NOMO-1 (cell line): ENCODE results near the gene XPO4.

Source experiments
- DNase-seq, 2 experiments: peaks; one replicate each; lab custom pipeline; 2025; ENCODE audit not compliant: unreplicated experiment in 2 of 2; lab: John Stamatoyannopoulos, UW

Gene XPO4

DNA sequence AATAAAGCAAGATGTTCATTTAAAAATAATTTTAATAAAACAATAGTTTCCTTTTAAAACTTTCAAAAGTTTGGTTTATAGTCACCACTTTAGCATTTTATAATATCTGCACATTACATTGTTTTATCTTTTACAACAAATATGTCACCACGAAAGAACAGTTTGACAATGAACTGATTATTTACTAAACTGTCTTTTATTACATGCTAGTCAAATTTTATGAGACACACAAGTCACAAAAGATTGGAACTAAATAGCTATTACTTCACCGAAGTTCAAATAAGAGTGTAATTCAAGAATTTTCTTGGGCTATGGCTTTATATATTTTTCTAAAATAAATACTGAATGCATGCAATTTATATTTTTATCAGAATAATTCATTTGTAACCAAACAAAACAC is 71.3 kb downstream of the XPO4 start:
- DNase-seq, result no peak

DNA sequence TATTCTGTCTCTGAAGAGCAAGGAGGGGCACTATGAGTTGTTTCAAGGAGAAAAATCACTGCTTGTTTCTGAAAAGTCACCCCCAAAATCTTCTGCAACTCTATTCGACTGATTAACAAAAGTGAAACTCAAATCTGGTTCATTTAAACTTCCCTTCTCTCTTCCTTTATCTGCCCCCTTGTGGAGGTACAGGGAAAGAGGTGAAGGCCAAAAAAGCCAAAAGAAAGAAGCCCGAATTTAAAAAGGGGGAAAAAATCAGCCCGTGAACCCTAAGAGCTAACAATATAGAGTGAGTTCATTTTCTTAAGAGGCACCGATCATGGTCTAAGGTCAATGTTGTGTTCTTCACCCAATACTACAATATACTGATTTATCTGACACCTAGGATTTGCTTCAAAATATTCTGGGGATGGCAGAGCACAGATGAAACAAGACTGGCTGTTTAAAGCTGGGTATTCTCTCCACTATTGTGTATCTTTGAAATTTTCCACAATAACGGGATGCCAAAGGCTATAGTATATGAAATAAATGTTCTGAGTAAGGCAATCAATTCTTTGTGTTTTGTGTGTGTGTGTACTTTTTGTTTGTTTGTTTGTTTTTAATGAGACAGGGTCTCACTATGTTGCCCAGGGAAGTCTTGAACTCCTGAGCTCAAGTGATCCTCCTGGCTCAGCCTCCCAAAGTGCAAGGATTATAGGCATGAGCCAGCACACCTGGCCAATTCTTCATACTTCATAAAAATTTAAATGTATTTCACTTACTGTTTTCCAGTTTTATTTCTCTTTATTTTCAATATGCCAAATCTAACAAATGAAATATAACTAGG is 73.8 kb downstream of the XPO4 start:
- peak; percentile 43 to 78 for DNase-seq

DNA sequence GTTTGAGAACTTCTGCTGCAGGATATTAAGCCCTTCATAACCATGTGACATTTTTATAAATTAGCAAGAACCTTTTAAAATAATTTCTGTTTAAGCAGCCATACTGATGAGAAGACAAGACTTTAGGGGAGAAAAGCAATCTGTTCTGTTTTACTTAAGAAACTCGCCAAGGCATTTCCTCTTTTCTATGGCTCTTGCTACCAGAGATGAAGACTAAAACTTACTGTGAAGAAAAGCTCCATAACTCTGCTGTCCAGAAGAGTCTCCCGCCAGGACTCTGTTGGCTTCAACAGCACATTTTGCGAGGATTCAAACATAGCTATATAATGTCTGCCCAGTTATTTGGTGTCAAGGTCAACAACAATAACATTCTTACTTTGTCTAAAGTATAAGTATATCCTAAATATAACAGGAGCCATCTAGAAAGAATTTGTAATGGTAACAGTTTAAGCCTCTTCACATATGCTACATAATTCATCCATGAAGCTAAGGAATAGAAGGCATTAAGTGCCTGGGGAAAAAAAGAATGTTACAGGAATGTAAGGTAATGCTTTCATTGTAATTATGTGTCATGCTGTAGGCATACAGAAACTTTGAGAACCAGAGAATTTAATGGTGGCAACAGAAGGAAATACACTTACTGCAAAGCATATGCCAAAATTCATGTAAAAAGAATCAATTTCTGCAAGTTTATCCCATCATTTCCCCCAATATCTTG is 75.5 kb downstream of the XPO4 start:
- no peak for DNase-seq

- DNase-seq, result no peak
Observed at GRCh38 chr13:20826301-20826700, 76.2 kb downstream of the XPO4 start.

DNA sequence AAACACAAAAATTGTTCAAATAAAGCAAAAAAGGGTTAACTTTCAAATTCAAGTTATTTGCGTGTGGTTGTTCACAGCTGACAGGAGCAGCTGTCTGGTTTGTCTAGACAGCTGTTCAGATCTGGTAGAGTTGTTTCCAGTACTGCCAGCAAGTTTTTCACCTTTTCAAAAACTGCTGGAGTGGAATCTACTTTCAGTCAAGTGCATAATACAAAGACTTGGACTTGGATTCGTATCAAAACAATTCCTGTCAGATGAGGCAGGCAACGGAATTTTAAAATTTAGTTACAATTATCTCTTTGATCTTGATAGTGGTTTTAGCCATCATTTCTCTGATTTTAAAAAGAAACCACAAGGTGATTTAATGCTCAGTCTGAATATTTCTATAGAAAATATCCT is 77.1 kb downstream of the XPO4 start:
- no peak for DNase-seq

GRCh38 chr13:20824762-20825476 is 77.6 kb downstream of the XPO4 start:
- no peak for DNase-seq

GRCh38 chr13:20823071-20823470 is 79.5 kb downstream of the XPO4 start:
- no peak for DNase-seq

DNA sequence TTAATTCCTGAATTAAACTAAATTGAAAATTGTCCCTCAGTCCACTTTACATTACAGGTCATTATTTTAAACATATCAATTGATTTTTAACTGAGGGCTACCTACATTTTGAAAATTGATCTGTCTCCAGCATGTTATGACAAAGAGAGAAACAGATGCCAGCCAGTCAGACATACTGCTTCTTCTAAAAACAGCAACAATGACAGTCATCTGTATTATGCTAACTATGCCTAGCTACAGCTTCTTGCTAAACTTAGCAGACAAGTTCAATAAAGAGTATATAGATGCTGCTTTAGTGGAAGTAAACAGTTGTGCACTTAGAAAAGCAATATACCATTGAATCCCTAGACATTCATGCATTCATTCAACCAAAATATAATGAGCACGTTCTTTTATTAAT is 80.1 kb downstream of the XPO4 start:
- DNase-seq, result no peak

- no peak for DNase-seq
Observed at GRCh38 chr13:20819715-20820114, 82.8 kb downstream of the XPO4 start.

GRCh38 chr13:20815464-20815863 is 87.1 kb downstream of the XPO4 start:
- DNase-seq, result no peak

DNA sequence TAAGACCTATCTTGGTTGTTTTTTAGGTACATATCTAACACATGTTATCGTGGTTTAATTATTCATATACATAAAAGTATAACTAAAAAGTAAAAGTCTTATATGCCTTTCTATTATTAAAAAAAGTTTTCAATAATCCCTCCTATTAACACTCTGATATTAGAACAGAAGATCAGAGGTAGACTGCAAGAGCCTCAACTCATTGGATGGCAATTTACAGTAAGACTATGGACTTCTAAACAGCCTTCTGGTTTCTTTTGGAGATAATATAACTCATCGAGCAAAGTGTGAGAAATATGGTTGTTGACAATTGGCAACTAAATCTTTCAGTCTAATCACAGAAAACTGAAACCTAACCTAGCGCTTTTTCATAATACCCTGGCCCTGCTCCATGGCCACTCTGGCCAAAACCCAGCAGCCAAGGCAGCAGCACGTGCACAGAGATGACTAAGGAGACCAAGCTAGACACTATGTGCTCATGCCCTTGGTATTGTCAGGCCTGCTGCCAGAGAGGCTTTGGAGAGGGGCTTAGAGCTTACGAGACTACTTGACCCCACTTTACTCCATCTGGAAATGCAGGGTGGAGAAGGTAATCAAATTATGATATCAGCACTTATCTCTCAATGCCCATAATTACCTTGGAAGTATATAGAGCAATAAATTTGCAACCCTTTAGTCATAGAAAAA is 88.2 kb downstream of the XPO4 start:
- no peak for DNase-seq

DNA sequence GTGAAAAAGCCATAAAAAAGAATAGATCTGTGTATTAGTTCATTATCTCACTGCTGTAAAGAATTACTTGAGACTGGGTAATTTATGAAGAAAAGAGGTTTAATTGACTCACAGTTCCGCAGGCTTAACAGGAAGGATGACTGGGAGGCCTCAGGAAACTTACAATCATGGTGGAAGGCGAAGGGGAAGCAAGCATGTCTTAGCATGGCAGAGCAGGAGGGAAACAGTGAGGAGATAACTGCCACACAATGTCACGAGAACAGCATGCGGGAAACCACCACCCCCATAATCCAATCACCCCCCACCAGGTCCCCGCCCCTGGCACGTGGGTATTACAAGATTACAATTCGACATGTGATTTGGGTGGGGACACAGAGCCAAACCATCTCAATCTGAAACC is 89.7 kb downstream of the XPO4 start:
- DNase-seq, result no peak

GRCh38 chr13:20810808-20811207 is 91.7 kb downstream of the XPO4 start:
- DNase-seq, result no peak

DNA sequence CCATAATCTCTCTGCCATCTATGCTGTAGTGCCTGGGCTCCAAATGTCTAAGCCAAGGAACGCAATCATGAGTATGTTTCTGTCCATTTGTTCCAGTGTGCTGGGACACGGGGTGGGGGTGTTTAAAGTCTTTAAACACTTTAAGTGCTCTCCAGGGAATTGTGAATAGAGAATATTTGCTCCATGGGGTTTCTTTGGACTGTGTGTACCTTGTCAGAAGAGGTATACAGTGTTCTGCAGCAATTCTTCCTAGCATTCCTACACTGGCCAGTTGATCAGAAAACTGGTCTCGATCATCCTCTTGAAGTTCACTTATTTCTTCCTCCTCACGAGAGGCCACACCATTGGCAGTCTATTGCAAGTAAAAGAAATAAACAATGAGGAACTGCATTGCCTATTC is 93.7 kb downstream of the XPO4 start:
- DNase-seq, result no peak

- DNase-seq, result no peak
Observed at GRCh38 chr13:20803180-20803965, 99.2 kb downstream of the XPO4 start.

GRCh38 chr13:20801707-20802106 is 100.8 kb downstream of the XPO4 start:
- no peak for DNase-seq

DNA sequence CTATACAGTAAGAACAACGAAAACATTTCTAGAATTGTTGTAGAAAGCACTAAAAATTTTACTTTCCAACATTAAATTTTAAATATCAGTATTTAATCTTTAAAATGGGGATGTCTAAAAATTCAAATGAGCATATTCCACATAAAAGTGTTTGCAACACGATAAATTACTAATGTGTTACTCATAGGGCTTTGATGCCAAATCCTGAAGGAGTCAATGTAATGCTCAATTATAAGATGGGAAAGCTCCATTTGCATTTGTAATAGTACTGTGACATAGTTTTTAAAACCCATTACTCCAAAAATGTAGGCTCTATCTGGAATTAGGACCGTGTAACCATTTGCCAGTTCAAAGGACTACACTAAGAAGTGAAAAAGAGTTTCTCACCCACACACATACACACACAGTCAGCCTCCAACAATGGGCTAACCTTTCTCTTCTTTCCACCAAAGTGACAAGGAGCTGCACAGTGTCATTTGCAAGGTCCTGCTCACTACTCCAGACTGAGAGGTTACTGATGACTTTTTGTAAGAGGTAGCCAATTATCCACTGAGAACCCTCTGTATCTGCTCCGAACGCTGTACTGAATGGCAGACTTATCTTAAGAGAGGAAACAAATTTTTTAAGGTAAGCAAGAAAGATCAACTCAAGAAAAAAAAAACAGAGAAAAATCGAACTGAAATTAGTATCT is 102.7 kb downstream of the XPO4 start:
- DNase-seq, result no peak

DNA sequence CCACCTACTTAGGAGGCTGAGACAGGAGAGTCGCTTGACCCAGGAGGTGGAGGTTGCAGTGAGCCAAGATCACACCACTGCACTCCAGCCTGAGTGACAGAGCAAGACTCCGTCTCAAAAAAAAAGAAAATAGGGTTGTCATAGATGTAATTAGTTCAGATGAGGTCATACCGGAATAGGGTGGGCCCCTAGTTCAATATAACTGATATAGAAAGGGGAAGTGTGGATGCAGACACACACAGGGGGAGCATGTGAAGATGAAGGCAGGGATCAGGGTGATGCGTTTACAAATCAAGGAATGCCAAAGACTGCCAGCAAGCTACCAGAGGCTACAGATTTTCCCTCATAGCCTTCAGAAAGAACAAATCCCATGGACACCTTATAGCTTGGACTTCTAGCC is 104.5 kb downstream of the XPO4 start:
- DNase-seq, result peak; percentile 86 to 97

DNA sequence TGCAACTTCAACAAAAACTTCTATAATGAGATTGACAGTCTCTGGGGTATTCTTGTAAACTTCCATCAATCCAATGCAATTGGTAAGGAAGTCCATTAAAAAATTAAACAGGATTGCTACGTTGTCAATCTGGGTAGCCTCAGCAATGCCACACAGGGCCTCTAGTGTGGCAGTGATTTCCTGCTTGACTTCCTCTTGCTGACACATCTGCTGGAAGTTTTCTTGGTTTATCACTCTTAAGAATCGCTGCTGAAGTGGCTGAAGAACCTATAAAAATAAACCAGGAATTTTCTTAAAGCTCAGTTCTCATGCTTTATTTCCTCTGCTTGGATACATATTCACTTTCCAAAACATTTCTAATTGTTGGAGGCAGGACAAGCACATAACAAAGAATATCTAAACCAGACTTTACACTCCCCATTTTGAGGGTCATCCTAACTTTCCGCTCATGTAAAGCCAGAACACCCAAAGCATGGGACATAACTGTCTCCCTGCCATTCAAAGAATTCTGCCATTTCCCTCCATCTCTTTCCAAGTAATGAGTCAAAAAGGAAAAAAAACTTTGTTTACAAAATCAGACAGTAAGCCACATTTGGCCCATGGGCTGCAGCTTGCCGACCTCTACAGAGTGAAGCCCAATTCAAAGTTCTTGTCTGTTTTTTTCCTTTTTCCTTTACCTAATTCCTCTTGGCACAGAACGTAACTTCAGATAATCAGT is 105.6 kb downstream of the XPO4 start:
- peak; percentile 11 to 73 for DNase-seq
